Measurements from ENCODE around the gene RERE.
"Not testable (repeated sequence)": the region's sequence is repeated elsewhere in the genome, so short reads cannot be mapped to it uniquely, and the experiment has no call there.

RERE gene

DNA sequence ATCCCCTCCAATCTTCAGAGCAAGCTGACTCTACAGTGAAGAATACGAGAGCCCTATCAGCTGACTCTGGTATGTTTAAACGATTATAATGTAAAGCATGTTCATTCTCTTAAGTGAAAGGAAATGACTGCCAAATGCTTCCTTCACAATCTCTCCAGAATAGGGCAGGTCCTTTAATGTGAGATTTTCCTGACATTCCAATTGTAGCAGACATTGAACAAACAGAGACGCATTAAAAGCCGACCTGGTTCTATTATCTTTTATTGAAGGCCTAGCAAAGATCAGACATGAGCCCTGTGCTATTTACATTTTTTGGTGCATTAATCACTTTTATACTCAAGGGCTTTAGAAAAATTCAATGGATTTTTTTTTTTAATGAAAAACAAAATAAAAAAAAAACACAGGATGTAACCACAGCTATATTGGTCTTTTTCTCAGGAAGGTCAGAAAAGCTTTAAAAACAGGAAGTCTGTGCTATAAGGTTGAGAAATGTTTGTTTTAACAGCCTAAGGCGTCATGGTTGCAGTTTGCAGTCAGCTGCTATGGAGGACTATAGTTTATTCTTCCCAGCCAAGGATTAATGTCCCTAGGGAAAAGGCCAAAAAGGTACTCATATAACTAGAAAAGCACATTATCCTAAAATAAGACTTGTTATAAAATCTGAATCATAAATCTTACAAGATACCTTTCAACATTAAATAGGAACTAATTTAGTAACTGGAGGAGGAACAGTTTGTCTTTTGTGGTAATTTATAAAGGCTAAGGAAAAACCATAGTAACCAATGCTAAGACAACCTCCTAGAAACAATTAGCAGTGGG is 104.8 kb downstream of the RERE start:
- peak in 3 of 6 experiments; percentile 11 to 23 (median 23) for DNase-seq

DNA sequence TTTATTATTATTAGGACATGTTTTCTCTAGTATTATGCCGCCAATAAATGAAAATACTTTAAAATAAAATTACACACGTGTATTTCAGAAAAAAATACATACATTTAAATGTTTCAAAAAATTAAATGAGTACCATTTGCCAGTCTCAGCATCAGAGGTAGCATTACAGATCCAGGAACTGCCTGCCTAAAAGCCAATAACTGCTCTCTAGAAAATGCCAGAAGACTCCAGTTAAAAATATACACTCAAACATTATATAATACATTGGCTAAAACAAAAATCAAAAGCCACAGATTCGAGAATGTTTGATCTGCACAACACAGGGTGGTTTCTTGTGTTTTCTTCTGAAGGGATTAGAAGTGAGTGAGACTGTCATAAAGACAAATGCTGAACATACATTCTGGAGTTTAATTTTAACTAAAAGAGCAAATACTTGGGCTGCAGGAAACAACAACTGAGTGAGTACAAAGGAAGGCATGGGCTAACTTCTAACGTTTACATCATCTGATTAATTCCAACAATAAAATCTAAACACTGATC is 105.5 kb downstream of the RERE start:
- DNase-seq, result no peak

DNA sequence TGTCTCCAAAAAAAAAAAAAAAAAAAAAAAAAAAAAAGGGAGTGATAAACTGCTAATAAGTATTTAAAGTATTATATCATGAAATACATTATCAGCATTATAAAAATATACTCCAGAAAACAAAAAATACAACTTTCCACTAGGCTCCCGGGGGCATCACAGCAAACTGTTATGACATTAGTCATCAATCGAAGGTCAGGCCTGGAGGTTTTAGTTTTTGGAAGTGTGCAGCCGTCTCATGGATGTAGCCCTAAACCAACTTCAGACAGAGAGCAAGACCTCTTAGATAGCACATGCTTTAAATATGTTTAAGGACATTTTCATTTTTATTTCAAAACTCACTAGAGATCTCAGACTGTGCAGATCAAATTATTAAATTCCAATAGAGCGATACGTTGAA is 106.3 kb downstream of the RERE start:
- DNase-seq, result no peak

DNA sequence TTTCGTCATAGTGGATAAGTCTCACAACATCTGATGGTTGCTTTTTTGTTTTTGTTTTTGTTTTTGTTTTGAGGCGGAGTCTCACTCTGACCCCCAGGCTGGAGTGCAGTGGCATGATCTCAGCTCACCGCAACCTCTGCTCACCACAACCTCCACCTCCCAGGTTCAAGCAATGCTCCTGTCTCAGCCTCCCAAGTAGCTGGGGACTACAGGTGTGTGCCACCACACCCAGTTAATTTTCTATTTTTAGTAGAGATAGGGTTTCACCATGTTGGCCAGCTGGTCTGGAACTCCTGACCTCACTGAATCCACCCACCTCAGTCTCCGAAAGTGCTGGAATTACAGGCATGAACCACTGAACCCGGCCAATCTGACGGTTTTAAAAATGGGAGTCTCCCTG is 109.2 kb downstream of the RERE start:
- DNase-seq, result no peak

DNA sequence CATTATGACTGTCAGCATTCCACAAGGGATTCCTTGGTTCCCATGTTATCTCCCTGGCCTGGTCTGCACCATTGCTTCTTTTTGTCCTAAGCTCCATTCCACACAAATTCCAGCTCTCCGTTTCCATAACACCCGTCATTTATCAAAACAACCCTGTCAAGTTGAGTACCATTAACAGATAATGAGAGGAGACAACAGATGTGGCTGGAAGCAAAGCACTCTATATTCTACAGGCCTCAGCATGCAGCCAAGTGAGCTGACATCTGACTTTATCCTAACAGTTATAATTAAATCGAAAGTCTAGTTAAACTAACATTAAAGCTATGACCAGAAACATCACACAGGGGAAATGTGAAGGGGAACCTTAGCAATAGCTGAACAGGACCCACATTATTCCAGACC is 110.4 kb downstream of the RERE start:
- no peak for DNase-seq

DNA sequence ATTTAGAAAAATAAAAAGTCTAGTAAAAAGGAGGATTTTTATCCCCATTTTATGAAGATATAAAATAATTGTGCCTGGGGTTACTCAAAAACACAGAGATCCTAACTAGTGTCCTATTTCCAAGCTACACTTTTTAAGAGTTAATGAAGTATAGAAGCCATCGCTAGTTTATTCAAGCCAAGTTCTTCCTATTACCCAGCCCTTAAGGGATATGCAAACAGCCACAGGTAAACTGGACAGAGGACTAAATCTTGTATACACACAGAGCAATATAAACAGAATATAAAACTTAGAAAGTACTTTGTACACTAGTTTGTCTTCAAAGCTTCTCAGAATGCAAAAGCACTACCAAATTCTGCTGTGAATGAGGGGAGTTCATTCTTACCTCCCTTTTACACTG is 111.1 kb downstream of the RERE start:
- DNase-seq, result no peak

DNA sequence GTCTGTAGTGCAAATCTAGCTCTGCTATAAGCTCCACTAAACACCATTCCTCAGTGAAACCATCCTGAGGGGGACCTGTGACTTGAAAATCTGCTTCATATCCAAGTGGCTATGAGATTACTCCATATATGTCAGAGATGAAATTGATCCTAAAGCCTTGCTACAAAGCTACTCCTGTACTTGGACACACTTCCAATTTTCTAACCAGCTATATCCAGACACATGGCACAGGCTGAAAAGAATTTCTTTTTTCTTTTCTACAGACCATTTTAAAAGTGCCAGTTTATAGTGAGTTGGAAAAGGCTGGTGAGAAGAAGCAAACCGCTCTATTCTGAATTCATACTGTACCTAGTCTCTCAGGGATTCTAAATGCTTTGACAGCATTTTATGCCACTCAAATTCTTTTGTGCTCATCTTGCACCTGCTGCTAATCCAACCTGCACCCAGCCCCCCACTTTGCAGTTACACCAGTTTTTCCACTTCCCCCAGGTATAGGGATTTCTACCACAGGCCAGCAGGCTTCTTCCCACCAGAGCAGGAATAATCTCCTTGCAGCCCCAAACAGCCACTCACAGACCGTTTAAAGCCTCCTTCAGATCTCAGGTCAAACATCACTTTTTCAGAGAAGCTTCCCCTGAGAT is 112.5 kb downstream of the RERE start:
- peak in 1 of 6 experiments; percentile 17 for DNase-seq

DNA sequence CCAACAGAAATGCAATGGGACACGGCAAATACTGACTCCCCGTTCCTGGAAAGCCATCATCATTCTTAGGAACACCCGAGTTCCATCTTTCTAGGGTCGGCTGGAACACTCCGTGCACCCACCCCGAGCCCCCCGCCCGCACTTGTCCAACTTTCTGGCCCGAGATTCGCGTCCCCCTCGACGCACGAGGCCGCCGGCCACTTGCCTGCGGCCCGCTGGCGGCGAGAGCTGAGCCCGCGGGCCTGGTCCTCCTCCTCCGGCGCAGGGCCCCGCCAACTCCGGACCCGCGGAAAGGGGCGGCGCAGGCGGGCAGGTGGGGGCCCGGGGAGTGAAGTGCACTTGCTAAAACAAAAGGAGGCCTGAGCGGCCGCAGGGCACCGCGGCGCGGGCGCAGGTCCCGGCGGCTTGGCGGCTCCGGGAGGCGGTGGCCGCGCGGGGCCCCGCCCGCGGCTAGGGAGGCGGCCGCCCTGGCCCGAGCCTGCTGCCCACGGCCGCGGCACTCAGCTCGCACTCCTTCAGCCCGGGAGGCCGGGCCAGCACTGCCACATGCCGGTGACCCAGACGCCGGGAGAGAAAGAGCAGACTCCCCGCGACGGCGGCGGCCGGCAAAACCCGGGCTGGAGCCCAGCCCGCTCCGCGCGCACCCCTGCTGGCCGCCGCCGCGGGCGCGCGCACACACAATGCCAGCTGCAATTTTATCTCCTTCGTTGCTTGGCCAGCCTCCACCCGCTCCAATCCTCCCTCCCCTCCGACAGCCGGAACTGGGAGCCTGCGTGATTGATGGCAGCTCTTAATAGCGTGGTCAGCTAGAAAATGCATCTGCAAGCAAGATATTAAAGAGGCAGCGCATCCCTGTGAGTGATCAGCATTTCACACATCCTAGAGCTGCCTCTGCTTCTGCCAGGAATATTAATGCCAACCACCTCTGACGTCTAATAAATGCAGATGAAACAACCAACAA is 114.3 kb downstream of the RERE start:
- DNase-seq, result peak in 4 of 6 experiments; percentile 16 to 54 (median 26)

DNA sequence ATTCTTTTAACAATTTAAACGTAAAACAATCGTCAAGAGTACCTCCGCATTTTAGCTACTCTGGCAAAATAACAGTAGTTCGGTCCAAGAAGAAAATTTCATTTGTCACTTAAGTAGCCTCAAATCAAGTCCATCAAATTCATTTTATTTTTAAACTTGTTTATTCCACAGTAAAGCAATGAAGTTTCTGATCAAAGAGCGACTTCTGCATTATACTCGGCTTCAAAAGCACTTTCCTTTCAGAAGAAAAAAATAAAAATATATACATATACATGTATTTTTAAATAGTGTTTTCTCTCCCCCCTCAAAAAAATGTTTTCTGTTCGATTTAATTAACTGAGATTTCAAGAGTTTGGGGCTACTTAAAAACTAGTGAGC is 115.0 kb downstream of the RERE start:
- peak in 2 of 6 experiments; percentile 29 to 43 for DNase-seq

DNA sequence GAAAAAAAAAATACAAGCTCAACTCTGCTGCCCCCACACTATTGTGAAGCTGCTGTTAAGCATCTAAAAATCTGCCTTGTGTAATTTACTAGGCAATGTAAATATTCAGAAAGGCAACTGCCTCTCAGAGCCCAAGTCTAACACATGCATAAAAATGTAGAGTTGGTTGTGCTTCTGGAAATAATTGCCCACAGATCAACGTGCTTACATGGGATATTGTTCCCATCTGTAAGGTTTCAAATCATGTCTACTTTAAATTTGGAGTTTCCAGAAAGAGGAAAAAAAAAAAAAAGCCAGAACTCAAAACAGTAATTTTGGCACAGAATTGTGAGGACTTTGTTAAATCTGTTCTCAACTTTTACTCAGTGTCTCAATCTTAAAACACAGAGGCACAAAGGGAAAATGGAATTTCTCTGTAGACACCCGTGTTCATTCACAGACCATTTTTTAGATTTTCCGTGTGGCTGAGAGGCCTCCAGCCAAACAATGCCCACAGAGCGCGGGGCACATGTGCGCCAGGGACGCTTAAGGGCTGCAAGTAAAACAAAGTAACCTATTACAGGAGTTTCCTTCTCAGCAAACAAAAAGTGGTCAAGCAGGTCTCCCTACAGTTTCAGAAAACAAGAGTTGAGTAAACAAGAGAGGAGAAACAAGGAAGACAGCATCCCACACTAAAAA is 115.5 kb downstream of the RERE start:
- DNase-seq, result peak in 1 of 6 experiments; percentile 30

DNA sequence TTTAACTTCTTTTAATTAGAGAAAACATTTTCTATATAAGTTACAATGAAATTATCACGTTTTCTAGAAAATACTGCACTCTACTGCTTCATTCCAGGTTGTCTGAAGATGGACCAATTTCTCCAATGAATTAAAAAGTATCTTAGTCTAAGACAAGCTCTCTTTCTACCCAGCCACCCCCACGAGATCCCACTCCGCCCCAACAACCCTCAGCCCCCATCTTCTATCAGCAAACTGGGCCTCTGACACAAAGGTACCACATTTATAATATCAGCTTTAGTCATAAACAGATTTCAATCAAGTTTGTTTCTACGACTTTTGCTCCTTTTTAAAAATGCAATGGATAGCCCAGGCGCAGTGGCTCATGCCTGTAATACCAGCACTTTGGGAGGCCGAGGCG is 117.8 kb downstream of the RERE start:
- DNase-seq, result no peak

DNA sequence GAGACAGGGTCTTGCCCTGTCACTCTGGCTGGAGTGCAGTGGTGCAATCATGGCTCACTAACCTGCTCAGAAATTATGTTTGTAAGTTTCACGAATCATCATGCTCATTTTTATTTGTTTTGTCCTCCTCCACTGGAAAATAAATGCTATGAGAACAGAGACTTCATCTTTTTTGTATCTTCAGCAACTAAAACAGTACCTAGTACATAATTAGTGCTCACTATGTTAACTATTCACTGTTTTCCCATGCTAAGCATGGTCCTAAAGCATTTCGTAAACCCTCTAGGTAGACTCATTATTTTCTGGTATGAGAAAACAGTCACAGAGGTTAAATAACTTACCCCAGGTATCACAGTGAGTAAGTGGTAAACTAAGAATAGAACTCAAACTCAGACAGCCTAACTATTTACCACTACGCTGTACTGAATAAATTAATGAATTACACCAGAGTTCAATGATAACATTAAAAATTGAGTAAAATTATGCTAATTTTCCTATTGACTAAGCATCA is 118.4 kb downstream of the RERE start:
- DNase-seq, result no peak

DNA sequence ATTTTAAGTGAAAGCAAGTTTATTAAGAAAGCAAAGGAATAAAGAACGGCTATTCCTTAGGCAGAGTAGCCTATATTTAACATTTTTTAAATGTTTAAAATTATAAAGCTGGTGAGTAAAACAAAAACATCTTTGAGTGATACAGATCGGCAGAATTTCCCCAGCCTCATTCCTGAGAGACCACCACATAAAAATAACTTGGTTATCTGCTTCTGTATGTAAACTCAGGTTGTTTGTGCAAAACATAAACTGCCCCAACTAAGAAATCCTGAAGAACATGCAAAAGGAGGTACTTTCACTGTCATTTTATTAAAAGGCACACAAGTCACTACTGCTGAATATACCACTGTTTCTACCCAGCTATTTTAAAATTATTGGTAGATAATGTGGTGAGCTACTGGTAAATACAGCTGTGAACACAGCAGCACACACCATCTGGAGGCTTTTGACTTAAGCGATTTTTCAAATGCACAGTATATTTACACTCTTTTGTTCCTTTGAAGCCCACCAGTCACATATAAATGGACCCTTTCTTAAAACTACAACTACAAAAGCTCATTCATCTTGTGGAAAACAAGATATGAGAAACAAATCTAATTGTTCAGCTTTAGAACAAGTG is 119.3 kb downstream of the RERE start:
- DNase-seq, result no peak

DNA sequence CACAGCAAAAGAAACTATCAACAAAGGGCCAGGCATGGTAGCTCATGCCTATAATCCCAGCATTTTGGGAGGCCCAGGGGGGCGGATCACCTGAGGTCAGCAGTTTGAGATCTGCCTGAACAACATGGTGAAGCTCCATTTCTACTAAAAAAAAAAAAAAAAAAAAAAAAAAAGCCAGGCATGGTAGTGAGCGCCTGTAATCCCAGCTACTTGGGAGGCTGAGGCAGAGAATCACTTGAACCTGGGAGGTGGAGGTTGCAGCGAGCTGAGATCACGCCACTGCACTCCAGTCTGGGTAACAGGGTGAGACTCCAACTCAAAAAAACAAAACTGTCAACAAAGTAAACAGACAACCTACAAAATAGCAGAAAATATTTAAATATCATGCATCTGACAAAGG is 122.0 kb downstream of the RERE start:
- DNase-seq, result not testable (repeated sequence)

DNA sequence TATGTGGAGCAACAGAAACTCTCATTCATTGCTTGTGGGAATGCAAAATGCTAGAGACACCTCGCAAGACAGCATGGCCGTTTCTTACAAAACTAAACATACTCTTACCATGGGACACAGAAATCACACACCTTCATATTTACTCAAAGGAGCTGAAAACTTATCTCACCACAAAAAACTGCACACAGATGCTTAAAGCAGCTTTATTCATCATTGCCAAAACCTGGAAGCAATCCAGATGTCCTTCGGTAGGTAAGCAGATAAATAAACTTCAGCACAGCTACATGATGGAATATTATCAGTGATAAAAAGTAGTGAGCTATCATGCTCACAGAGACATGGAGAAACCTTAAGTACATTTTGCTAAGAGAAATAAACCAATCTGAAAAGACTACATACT is 124.3 kb downstream of the RERE start:
- DNase-seq, result no peak

DNA sequence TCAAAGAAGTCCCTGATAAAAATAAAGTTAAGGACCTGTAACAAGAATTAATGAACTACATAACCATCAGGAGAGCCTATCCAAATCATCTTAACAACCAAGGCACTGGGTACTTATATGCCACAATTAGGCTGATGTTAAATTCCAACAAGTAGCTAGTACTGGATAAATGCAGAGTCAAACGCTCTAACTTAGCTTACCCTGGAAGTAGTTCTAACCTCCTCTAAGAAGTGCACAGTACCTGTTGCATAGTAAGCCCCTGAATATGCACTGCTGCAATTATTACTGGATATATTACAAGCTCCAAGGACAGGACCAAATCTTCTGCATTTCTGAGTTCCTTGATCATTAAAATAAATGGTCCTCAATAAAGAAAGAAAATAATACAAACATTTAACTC is 125.8 kb downstream of the RERE start:
- no peak for DNase-seq

DNA sequence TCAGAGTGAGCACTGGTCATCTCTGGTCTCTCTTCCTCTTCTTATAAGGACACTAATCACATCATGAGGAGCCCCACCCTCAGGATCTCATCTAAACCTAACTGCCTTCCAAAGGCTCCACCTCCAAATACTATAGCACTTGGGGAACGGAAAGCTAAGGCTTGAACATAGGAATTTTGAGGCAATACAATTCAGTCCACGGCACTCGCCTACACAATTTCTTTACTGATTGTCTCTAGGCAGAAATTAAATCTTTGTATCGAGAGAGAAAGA is 127.3 kb downstream of the RERE start:
- DNase-seq, result no peak

DNA sequence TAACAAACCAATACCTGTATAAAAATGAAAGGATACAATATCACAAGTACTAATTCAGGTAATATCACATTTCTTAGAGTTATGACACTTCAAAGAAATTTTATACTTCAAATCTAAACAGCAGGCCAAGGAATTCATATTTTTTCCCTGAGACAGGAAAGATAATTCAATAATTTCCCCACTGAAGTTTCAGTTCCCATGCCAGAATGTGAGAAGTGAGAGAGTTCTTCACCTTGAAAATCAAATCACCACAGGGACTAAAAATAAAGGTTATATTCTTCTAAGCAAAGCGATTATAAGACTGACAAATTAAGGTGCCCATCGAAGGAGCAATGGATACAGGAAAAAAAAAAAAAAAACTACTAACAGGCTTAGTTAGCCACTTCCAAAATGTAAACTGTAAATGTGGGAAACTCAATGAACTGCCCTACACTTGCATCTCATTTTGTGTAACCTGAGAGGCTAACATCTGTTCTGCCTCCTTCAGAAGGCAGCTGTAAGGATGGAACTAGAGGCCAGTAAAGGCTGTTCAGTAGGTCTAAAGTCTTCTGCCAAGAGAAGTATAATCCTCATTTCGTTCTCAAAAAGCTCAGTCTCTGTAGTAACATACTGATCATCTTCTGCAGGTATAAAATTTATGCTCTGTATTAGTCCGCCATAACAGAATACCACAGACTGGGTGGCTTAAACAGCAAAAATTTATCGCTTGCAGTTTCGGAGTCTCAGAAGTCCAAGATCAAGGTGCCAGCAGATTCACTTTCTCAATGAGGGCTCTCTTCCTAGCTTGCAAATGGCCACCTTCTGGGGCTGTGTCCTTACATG is 127.8 kb downstream of the RERE start:
- DNase-seq, result no peak

DNA sequence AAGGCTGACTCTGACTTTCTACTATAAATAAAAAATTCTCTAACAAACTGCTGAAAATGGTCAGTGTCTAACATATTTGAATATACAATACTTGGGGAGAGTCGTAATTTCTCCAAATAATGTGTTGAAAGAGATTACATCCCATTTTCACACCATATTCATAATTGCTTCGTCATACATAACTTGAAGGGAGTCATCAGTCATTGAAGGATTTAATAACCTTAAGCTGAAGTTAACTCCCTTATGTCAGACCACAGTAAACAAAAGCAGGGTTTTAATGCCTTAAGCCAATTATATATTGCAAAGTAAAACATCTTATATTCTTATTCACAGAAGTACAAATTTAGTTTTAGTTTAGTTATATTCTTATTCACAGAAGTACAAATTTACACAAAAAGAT is 129.9 kb downstream of the RERE start:
- no peak for DNase-seq

DNA sequence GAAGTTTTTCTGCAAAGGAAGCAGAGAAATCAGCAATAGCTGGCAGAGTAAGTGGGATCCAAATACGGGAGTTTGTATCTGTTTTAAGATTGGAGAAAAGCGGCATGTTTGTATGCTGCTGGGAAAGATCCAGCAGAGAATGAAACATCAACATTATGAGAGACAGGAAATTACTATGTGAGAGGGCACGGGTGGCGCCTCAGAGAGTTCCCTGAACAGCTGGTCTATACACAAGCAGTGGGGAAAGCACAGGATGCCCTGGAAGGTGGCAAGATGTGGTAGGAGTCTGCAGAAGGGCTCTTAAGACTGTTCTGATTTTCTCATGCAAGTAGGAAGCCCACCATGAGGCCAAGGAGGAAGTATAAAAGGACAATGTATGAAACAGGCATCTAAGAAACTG is 130.4 kb downstream of the RERE start:
- no peak for DNase-seq

DNA sequence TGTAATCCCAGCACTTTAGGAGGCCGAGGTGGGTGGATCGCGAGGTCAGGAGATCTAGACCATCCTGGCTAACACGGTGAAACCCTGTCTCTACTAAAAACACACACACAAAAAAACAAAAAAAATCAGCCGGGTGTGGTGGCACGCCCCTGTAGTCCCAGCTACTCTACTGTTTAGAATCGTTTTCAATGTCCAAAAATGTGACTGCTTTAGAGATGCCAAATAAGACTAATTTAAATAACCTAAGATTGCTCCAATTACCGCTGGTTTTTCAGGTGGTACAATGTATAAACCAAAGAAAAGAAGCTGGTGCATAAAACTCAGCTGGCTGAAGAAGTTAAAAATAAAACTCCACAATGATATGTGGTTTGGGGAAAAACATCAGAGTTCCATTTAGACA is 132.0 kb downstream of the RERE start:
- no peak for DNase-seq
